COLO668 (cell line): ENCODE results near the gene SH2D7.

Experiments used
- DNase-seq: peaks from one replicate; lab custom pipeline; 2025; ENCODE audit not compliant: unreplicated experiment; lab: John Stamatoyannopoulos, UW

SH2D7 gene

DNA sequence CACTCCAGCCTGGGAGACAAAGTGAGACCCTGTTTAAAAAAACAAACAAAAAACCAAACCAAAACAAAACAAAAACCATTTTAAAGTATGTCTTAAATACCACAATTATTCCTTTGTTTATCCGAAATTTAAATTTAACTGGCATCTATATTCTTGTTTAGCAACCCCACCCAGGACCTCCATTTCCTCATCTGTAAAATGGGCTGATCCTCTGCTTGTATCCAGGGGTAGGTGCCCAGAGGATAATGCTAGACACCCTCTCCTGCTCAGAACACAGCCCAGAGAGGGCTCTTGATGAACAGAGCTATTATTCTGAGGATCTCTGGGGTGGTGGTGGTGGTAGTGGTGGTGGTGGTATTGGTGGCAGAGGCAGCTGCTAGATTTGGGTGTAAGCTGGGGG lies 9.8 kb downstream of the SH2D7 start:
- DNase-seq, result no peak

DNA sequence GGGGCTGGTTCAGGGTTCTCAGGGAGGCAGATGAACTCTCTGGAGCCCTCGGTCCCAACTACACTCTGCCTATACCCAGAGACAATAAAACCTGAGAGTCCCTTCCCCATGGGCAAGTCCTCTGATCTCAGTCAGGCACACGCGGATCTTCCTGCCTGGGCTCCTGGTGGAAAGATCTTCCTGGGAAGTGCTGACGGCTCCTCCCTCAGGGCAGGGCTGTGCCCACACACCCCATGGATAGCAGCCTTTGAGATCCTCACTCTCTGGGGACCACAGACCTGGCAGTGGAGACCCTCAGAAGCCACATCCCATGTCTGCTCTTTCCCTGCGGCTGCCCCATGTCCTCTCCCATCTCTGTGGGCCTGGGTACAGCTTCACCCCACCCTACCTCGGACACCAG lies 10.4 kb downstream of the SH2D7 start:
- no peak for DNase-seq

- no peak for DNase-seq
Measured at GRCh38 chr15:78103406-78104118, 11.2 kb downstream of the SH2D7 start.

DNA sequence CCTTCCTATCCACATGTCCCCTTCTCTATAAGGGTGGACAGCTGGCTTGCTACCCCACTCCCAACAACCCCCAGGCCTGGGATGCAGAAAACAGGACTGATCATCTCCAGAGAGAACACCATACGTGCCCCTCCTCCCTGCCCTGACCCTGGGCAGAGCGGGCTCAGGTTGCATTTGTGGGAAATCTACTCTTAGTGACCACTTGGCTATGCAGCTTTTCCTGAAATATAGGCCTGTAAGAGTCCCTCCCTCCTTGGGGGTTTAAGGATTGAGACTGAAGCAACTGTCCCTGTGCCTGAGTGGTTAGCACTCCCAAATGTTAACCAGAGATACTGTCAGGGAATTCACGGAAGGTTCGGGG lies 11.7 kb downstream of the SH2D7 start:
- no peak for DNase-seq

DNA sequence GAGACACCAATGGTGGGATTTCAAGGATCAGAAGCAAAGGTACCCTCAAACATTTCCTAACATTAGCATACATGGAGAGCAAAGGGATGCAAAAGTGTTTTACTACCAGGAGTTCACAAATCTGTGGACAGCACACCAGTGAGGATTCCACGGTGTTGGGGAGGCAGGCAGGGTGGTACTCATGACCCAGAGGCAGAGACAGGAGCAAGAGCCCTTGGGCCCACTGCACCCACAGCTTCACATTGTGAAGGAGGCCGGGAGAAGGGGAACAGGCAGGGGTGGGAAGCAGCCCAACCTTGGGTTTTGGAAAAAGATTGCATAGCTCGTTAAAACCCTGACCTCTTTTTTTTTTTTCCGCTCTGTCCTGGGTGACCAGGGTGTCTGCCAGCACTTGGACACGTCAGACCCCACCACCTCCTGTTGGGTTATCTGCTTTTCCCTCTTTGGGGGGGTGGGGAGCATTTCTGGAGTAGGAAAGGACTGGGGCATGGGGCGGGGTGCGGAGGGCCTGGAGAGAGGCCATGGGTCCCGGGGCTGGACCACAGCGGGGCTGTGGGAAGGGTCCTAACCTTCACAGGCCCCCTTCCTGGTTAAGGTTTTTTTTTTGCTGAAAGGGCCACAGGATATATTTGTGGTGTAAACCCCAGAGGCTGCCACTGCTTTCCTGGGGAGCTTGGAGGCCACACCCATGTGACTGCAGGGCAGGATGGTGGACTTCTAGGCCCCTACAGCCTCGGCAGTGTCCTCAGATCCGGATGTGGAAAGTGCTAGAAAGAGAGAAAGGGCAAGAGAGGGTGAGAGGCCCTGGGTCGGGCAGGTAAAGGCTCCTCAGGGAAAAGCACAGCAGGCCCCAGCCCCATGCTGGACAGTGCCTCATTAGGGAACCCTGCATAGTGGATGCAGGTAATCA lies 12.5 kb downstream of the SH2D7 start:
- no peak for DNase-seq

- no peak for DNase-seq
Measured at GRCh38 chr15:78105476-78106241, 13.3 kb downstream of the SH2D7 start.

GRCh38 chr15:78107471-78107870 lies 15.1 kb downstream of the SH2D7 start:
- DNase-seq, result no peak

GRCh38 chr15:78108300-78109084 lies 16.1 kb downstream of the SH2D7 start:
- DNase-seq, result peak; percentile 84

GRCh38 chr15:78109156-78109555 lies 16.8 kb downstream of the SH2D7 start:
- DNase-seq, result no peak

DNA sequence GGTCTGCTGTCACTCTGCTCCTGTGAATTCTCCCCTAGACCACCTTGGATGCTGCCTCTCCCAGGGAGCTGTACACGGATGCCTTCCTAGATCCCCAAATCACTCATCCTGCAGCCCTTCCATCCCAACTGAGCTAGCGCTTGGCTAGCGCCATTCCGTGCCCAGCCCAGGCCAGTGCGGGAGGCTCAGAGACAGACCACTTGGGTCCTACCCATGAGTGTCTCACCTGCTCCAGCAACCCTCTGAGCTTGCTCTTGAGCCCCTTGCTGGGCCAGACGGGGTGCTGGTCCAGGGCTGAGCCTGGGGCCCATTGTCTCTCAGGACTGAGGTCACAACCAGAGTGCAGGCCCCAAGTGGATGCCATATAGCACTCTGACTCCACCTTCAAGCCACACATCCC lies 17.7 kb downstream of the SH2D7 start:
- DNase-seq, result no peak

DNA sequence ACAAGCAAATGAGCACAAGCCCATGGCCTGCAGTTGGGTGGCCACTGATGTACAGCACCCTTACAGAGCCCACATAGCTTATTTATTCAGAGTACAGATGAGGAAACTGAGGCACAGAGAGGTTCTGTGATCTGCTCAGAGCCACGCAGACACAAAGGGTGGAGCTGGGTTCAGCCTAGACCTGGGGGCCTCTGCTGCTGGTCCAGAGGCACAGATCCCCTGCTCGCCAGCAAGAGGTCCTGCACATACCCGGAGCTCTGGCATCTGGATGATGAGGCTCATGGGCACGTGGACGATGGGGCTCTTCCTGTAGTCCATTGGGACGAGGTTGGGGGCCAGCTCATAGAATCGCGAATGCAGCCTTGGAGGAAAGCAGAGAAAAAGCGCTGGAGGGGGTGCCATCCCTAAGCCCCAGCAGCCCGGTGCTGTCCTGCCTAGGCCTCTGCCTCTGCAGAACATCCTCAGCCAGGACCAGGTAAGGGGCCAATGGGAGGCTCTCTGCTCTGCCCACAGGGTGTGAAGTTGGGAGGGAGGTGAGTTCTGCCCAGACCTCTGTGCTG lies 18.6 kb downstream of the SH2D7 start:
- no peak for DNase-seq

GRCh38 chr15:78111788-78112187 lies 19.4 kb downstream of the SH2D7 start:
- no peak for DNase-seq

DNA sequence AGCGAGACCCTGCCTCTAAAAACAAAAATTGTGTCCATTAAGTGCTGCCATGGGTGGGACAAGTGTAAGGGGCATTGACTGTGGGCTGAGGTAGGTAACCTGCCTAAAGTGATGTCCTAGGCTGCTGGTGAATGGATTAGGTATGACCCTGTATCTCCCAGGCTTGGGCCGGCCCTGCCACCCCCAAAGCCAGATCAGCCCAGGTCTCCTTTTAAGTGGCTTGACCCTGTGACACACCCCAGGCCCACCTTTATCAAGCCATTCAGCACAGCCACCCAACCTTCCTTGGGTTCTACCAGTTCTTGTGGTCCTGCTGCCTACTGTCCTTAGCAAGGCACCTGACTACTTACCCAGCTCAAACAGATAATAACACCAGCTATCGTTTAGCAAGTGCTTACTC lies 20.2 kb downstream of the SH2D7 start:
- no peak for DNase-seq

DNA sequence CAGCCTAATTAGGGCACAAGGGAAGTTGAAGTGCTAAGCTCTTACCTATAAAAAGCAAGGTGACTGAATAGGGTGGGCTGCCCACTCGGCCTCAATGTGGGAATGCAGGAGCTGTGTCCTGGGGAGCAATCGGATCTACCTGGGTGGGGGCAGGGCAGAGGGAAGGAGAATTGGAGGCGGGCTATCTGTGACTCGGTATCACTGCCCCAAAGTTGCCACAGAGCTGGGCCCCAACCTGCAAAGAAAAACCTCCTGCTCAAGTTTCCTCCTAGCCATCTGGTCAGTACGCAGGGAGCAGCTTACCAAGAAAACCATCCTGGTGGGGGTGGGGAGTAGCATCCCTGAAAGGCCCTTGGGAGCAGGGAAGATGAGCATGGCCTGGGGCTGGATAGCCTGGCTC lies 28.2 kb downstream of the SH2D7 start:
- no peak for DNase-seq

- DNase-seq, result no peak
Measured at GRCh38 chr15:78125267-78125666, 32.9 kb downstream of the SH2D7 start.

DNA sequence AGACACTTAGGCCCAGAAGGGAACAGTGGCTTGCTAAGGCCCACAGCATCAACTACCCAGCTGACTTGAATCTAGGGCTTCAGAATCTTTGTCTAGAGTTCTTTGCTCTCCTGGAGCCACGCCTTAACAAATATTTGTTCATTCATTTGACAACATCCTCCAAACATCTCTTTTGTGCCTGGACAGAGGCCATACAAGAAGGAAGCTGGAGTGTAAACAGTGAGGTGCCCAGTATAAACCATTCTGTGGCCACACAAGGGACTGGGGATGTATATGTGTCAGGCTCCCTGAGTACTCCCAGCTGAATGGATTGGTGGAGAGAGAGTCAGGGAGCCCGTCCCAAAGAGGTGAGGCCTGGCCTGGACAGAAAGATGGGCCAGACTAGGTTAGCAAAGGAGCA lies 35.5 kb downstream of the SH2D7 start:
- DNase-seq, result peak; percentile 20

GRCh38 chr15:78129077-78129750 lies 36.9 kb downstream of the SH2D7 start:
- DNase-seq, result peak; percentile 34

GRCh38 chr15:78129751-78130287 lies 37.5 kb downstream of the SH2D7 start:
- DNase-seq, result no peak

GRCh38 chr15:78130466-78131294 lies 38.3 kb downstream of the SH2D7 start:
- no peak for DNase-seq
